K562 (cell line): ENCODE data around the gene SRPK2. TPM values are rescaled to one million over a fixed set of nuclear protein-coding genes. Genes with fewer than 3 reads are reported as not detected.

Experiments used
- ATAC-seq: fragments of 200-7000 bp; cut with Tn5 transposase; 3 replicates; pipeline ENCODE4 v1.9.1; 2020; ENCODE audit warnings: moderate library complexity
- BruUV-seq: library from RNA; stranded (reverse); fragments of 400-500 nt; replicated peaks from 2 replicates; lab custom pipeline; 2021; lab: Mats Ljungman, UMichigan
- CTCF ChIA-PET: fragments of 300-600 bp; formaldehyde crosslinking; extraction: SDS; loops from one replicate; lab custom pipeline; 2021; ENCODE audit warnings: low intra/inter-chr PET ratio; lab: Yijun Ruan, JAX
- POLR2A ChIA-PET: fragments of 300-600, 350-650 bp; sonication (Branson Sonifier 250); formaldehyde crosslinking; extraction: SDS; loops from one replicate; lab custom pipeline; 2021; ENCODE audit warnings: antibody characterized with exemption, inconsistent platforms; lab: Yijun Ruan, JAX
- DNase-seq, 4 experiments: peaks; one replicate each; pipeline versions ENCODE4 v3.0.0 to v3.0.0-alpha.2; 2011 to 2018; ENCODE audit warnings: low spot score in 3 of 4, mixed read lengths in 3 of 4; ENCODE audit errors: extremely low read depth in 1 of 4
- FAIRE-seq: peaks from 2 replicates; lab custom pipeline; 2011; peaks lifted over from hg19 to GRCh38; lab: Jason Lieb, UNC
- H2AFZ ChIP-seq: 2 replicates; pipeline ENCODE4 v1.6.0; 2011; ENCODE audit warnings: low read depth, low read length, control low read depth, inconsistent platforms
- H3K27ac ChIP-seq: fragments of 200-600 bp; 3 replicates; pipeline ENCODE4 v1.8.0; 2011; ENCODE audit warnings: low read depth, mild to moderate bottlenecking, control low read depth, inconsistent platforms, low read length, moderate library complexity, mixed read lengths; ENCODE audit errors: extremely low read depth
- H3K27me3 ChIP-seq, 2 experiments: fragments of 300-600 bp in 1 of 2; 2 replicates in 1 of 2; 3 replicates in 1 of 2; pipeline versions ENCODE4 v1.6.0 to v1.8.0; 2011; ENCODE audit warnings: inconsistent platforms in 2 of 2, low read length in 2 of 2, mild to moderate bottlenecking in 1 of 2, mixed read lengths in 1 of 2, moderate library complexity in 1 of 2; ENCODE audit not compliant: control insufficient read depth in 2 of 2, insufficient read depth in 2 of 2
- H3K36me3 ChIP-seq: fragments of 300-600 bp; 3 replicates; pipeline ENCODE4 v1.8.0; 2011; ENCODE audit warnings: mild to moderate bottlenecking, low read length, inconsistent platforms; ENCODE audit not compliant: control insufficient read depth, insufficient read depth
- H3K4me1 ChIP-seq, 2 experiments: fragments of 200-600 bp in 1 of 2; replicated peaks in 1 of 2; 2 replicates in 1 of 2; 3 replicates in 1 of 2; pipeline versions ENCODE4 v1.5.1 to v1.8.0; 2011; ENCODE audit warnings: inconsistent platforms in 2 of 2, low read length in 2 of 2, mild to moderate bottlenecking in 1 of 2, mixed read lengths in 1 of 2, moderate library complexity in 1 of 2; ENCODE audit not compliant: control insufficient read depth in 2 of 2, insufficient read depth in 2 of 2
- H3K4me2 ChIP-seq: 2 replicates; pipeline ENCODE4 v1.6.1; 2011; ENCODE audit warnings: low read length, control low read depth, inconsistent platforms, mixed read lengths; ENCODE audit not compliant: insufficient read depth
- H3K4me3 ChIP-seq: fragments of 200-600 bp; sonication (generic), shearing (Covaris generic); 2 replicates; pipeline ENCODE4 v1.5.1; 2016; ENCODE audit warnings: control low read depth, inconsistent platforms
- H3K79me2 ChIP-seq: fragments of 200-600 bp; 3 replicates; pipeline ENCODE4 v1.8.0; 2011; ENCODE audit warnings: low read length, inconsistent platforms; ENCODE audit not compliant: control insufficient read depth, insufficient read depth
- H3K9ac ChIP-seq, 2 experiments: 2 replicates each; pipeline versions ENCODE4 v1.6.0 to v1.6.1; 2011; ENCODE audit warnings: low read depth in 2 of 2, low read length in 2 of 2, control low read depth in 1 of 2, inconsistent platforms in 1 of 2, mild to moderate bottlenecking in 1 of 2, mixed read lengths in 1 of 2; ENCODE audit not compliant: insufficient read depth in 1 of 2
- H3K9me1 ChIP-seq: one replicate; pipeline ENCODE4 v1.6.0; 2011; ENCODE audit warnings: inconsistent platforms, mild to moderate bottlenecking, low read length, moderate library complexity; ENCODE audit not compliant: control insufficient read depth, insufficient read depth
- H3K9me3 ChIP-seq: replicated peaks from 2 replicates; pipeline ENCODE4 v1.5.1; 2011; ENCODE audit warnings: low read depth, low read length, inconsistent platforms; ENCODE audit not compliant: control insufficient read depth, insufficient read depth
- H4K20me1 ChIP-seq: replicated peaks from 2 replicates; pipeline ENCODE4 v1.6.1; 2011; ENCODE audit warnings: low read length, inconsistent platforms, mixed read lengths; ENCODE audit not compliant: control insufficient read depth, insufficient read depth
- BRF1 ChIP-seq: IDR thresholded peaks from 3 replicates; pipeline ENCODE4 v1.6.1; 2011; ENCODE audit warnings: borderline replicate concordance, mild to moderate bottlenecking; ENCODE audit not compliant: insufficient read length; ENCODE audit errors: extremely low read depth
- CBX1 ChIP-seq: sonication (generic); IDR thresholded peaks from 2 replicates; pipeline ENCODE4 v1.6.1; 2016; ENCODE audit warnings: antibody characterized with exemption, low read depth, mild to moderate bottlenecking
- CREBBP ChIP-seq: IDR thresholded peaks from one replicate; pipeline ENCODE4 v1.6.1; 2012; ENCODE audit warnings: low read depth, mild to moderate bottlenecking, control low read depth, inconsistent platforms, low read length
- E2F1 ChIP-seq: sonication (generic); formaldehyde crosslinking; IDR thresholded peaks from 2 replicates; pipeline ENCODE4 v1.8.1; 2023; ENCODE audit warnings: mild to moderate bottlenecking, missing genetic modification reagents, moderate library complexity
- MCM7 ChIP-seq, 2 experiments: fragments of 450-650 bp; IDR thresholded peaks; 2 replicates each; pipeline ENCODE4 v1.6.1; 2016 to 2018
- MITF ChIP-seq: IDR thresholded peaks from 2 replicates; pipeline ENCODE4 v1.6.1; 2014; ENCODE audit warnings: antibody characterized with exemption
- NR2C1 ChIP-seq, 2 experiments: fragments of 450-650 bp; IDR thresholded peaks; 2 replicates each; pipeline ENCODE4 v1.6.1; 2017; ENCODE audit warnings: mild to moderate bottlenecking in 2 of 2, antibody characterized with exemption in 1 of 2, inconsistent platforms in 1 of 2, missing compliant biosample characterization in 1 of 2, missing genetic modification characterization in 1 of 2
- PHB ChIP-seq: fragments of 250-450 bp; sonication (Bioruptor Pico); IDR thresholded peaks from 2 replicates; pipeline ENCODE4 v1.5.0; 2021
- POLR2G ChIP-seq: fragments of 200-400 bp; formaldehyde crosslinking; IDR thresholded peaks from 2 replicates; pipeline ENCODE4 v1.6.1; 2017; ENCODE audit warnings: low read depth, mild to moderate bottlenecking, antibody characterized with exemption, low read length, moderate library complexity
- SMARCA4 ChIP-seq: fragments of 450-650 bp; IDR thresholded peaks from 2 replicates; pipeline ENCODE4 v1.6.1; 2016
- SUPT5H ChIP-seq: fragments of 450-650 bp; IDR thresholded peaks from 2 replicates; pipeline ENCODE4 v1.6.1; 2016
- TCF7L2 ChIP-seq: fragments of 150-350 bp; IDR thresholded peaks from 2 replicates; pipeline ENCODE4 v1.6.1; 2016; ENCODE audit warnings: low read depth, mild to moderate bottlenecking, low read length, moderate library complexity
- VEZF1 ChIP-seq: fragments of 200-800 bp; sonication (Bioruptor generic); IDR thresholded peaks from 2 replicates; pipeline ENCODE4 v1.6.1; 2017; ENCODE audit warnings: missing genetic modification characterization, missing compliant biosample characterization
- ZNF121 ChIP-seq: sonication (generic); formaldehyde crosslinking; conservative IDR thresholded peaks from 2 replicates; pipeline ENCODE4 v1.8.0; 2022; ENCODE audit warnings: missing genetic modification reagents
- ZNF224 ChIP-seq: sonication (generic); formaldehyde crosslinking; IDR thresholded peaks from 2 replicates; pipeline ENCODE4 v1.8.0; 2022; ENCODE audit warnings: mild to moderate bottlenecking, missing genetic modification reagents
- ZNF785 ChIP-seq: fragments of 250-450 bp; sonication (Bioruptor Pico); IDR thresholded peaks from 2 replicates; pipeline ENCODE4 v1.4.0; 2020; ENCODE audit warnings: mild to moderate bottlenecking
- WGBS: fragments of 100-300 bp; shearing (Covaris generic); methylation state at CpG from one replicate; pipeline ENCODE4 v1.1.6; 2016; ENCODE audit warnings: low coverage, mixed read lengths; ENCODE audit not compliant: insufficient coverage; ENCODE audit errors: missing lambda C conversion rate; 5-methylcytosine and 5-hydroxymethylcytosine counted together
- in situ Hi-C: fragments of 300-500 bp; cut with MboI; formaldehyde crosslinking; loops from 4 replicates; pipeline ENCODE4 v1.15.0; 2018; ENCODE audit warnings: inconsistent platforms, mixed read lengths
- intact Hi-C: fragments of 100-400 bp; cut with micrococcal nuclease; formaldehyde crosslinking; loops from 2 replicates; pipeline ENCODE4 v1.14.2; 2022
- polyA plus RNA-seq, 8 experiments: library from polyadenylated mRNA; depleted of rRNA in 4 of 8; stranded (reverse) in 5 of 8; unstranded in 3 of 8; fragments of >200 nt; fragmentation: Nextera tagmentation in 2 of 8; fragmentation: Illumina TruSeq in 1 of 8; extraction: Ambion mirVana in 2 of 8; extraction: Trizol in 1 of 8; gene quantifications; 2 replicates each; pipeline versions ENCODE4 v1.2.1 to v1.2.3, GENCODE V29; 2011 to 2014; ENCODE audit warnings: inconsistent platforms in 1 of 8, missing spikeins in 1 of 8
- total RNA-seq, 7 experiments: library from RNA; depleted of rRNA in 6 of 7; stranded (reverse); fragments of >200 nt in 6 of 7; fragmentation: Illumina TruSeq in 2 of 7; extraction: Trizol in 2 of 7; gene quantifications; 2 replicates each; pipeline versions ENCODE4 v1.2.1 to v1.2.3, GENCODE V29; 2011 to 2021; ENCODE audit warnings: low replicate concordance in 1 of 7

The SRPK2 gene
- total and polyA plus RNA-seq, 9 of the 15 experiments (the other 6 are each of a cell fraction or from before 2014, with no cell fraction given): 21.5 to 44.7 (median 33.3) TPM

GRCh38 chr7:105323366-105323765, 65.4 kb downstream of the SRPK2 start:
- H4K20me1 ChIP-seq: peaks cover 14% of the 10 kb centered on the region; the same call in 1 of the 2 replicates
- ChIA-PET CTCF (no interaction called here), POLR2A (interaction anchor here (1.3 kb wide), 1 partner anchor 13 kb away, joined by 3 read pairs; no protein-coding TSS in a partner anchor)

GRCh38 chr7:105322655-105323277, 66.0 kb downstream of the SRPK2 start:
- Histone ChIP-seq H3K9me1 (no peaks in the 10 kb centered on the region), H3K4me3 (no peak overlapping the region), H3K9me3 (no peaks in the 10 kb centered on the region), H3K27me3 (no peaks in the 10 kb centered on the region), H3K4me2 (no peak overlapping the region), H4K20me1 (peaks cover 16% of the 10 kb centered on the region; the same call in 1 of the 2 replicates), H2AFZ (no peak overlapping the region), H3K79me2 (peaks cover 61% of the 10 kb centered on the region), H3K36me3 (no peaks in the 10 kb centered on the region), H3K27ac (no peak overlapping the region), H3K9ac (no peak overlapping the region), H3K4me1 (no peaks in the 10 kb centered on the region)
- 72% methylated on average over 6 of the region's 6 CpGs for WGBS
- ATAC-seq: no peak
- intact Hi-C loops: no loop called here
- no TSS peak for BruUV-seq
- no peak for FAIRE-seq
- DNase-seq: no peak
- POLR2A ChIA-PET: interaction anchor here (0.6 kb wide), 2 partner anchors 46 to 121 kb away, joined by 3 read pairs; no protein-coding TSS in a partner anchor
- CTCF ChIA-PET: interaction anchor here (0.6 kb wide), 1 partner anchor 11 kb away, joined by 3 read pairs; no protein-coding TSS in a partner anchor
- in situ Hi-C loops: no loop called here
- no peak for TF ChIP-seq VEZF1
- no peak for TF ChIP-seq SMARCA4
- no peak for TF ChIP-seq BRF1
- no peak for TF ChIP-seq MITF
- TF ChIP-seq E2F1: no peak
- TF ChIP-seq MCM7 (IDR thresholded peaks at IDR 0.05): no peak
- no peak for TF ChIP-seq PHB (CRISPR knock-in tag)
- TF ChIP-seq NR2C1 (IDR thresholded peaks at IDR 0.05): no peak
- TF ChIP-seq NR2C1 (tag; IDR thresholded peaks at IDR 0.05): no peak
- no peak for TF ChIP-seq SUPT5H
- no peak for TF ChIP-seq ZNF224 (CRISPR knock-in tag)

More at GRCh38 chr7:105323366-105323765, 65.4 kb downstream of the SRPK2 start:
- no peaks in the 10 kb centered on the region for H3K9me1 ChIP-seq
- no TSS peak for BruUV-seq
- H3K27me3 ChIP-seq: no peaks in the 10 kb centered on the region
- TF ChIP-seq POLR2G: no peak
- TF ChIP-seq ZNF785 (CRISPR knock-in tag): no peak
- no peak for TF ChIP-seq TCF7L2
- no peak for TF ChIP-seq CREBBP
- no peak for TF ChIP-seq CBX1
- TF ChIP-seq ZNF121 (CRISPR knock-in tag): no peak
- ATAC-seq: no peak
- no peak overlapping the region for H2AFZ ChIP-seq
- no peaks in the 10 kb centered on the region for H3K36me3 ChIP-seq
- WGBS: 33% methylated on average over 1 of the region's 1 CpG
- FAIRE-seq: no peak
- H3K9me3 ChIP-seq: no peaks in the 10 kb centered on the region
- DNase-seq: no peak
- no peaks in the 10 kb centered on the region for H3K4me1 ChIP-seq
- peaks cover 63% of the 10 kb centered on the region for H3K79me2 ChIP-seq
- H3K4me3 ChIP-seq: no peak overlapping the region
- in situ Hi-C loops: no loop called here
- H3K9ac ChIP-seq: no peak overlapping the region
- H3K27ac ChIP-seq: no peak overlapping the region
- no peak overlapping the region for H3K4me2 ChIP-seq
- intact Hi-C loops: no loop called here
